ENCODE measurements around the gene RPS6KA3.
"Not testable (repeated sequence)": the region's sequence is repeated elsewhere in the genome, so short reads cannot be mapped to it uniquely, and the experiment has no call there.

RPS6KA3 gene

GRCh38 chrX:20173856-20174255 lies 92.9 kb downstream of the RPS6KA3 start:
- in situ Hi-C loops (cut with HindIII; ENCODE audit: low sequenced_read_pairs) = no loop called here
- no peak for DNase-seq (ENCODE audit: low read depth)
- no peak for TF ChIP-seq CTCF (IDR thresholded peaks at IDR 0.05; ENCODE audit: low read depth, low read length, missing control alignments)
- no peak overlapping the region for H3K4me3 ChIP-seq (ENCODE audit: low read depth, low read length)

- no peak for TF ChIP-seq CTCF (IDR thresholded peaks at IDR 0.05; ENCODE audit: low read depth, low read length, missing control alignments)
- in situ Hi-C loops (cut with HindIII; ENCODE audit: low sequenced_read_pairs) = no loop called here
- no peak for DNase-seq (ENCODE audit: low read depth)
- no peak overlapping the region for H3K4me3 ChIP-seq (ENCODE audit: low read depth, low read length)
These were observed 93.4 kb downstream of the RPS6KA3 start for GRCh38 chrX:20173313-20173712.

GRCh38 chrX:20171887-20172286 lies 94.8 kb downstream of the RPS6KA3 start:
- TF ChIP-seq CTCF (IDR thresholded peaks at IDR 0.05; ENCODE audit: low read depth, low read length, missing control alignments) = no peak
- in situ Hi-C loops (cut with HindIII; ENCODE audit: low sequenced_read_pairs) = no loop called here
- no peak overlapping the region for H3K4me3 ChIP-seq (ENCODE audit: low read depth, low read length)
- DNase-seq (ENCODE audit: low read depth) = no peak

GRCh38 chrX:20162516-20162915 lies 104.2 kb downstream of the RPS6KA3 start:
- DNase-seq (ENCODE audit: low read depth); in situ Hi-C loops (cut with HindIII; ENCODE audit: low sequenced_read_pairs); H3K4me3 ChIP-seq (ENCODE audit: low read depth, low read length): not testable (repeated sequence)

- in situ Hi-C loops (cut with HindIII; ENCODE audit: low sequenced_read_pairs) = no loop called here
- no peak for DNase-seq (ENCODE audit: low read depth)
- H3K4me3 ChIP-seq (ENCODE audit: low read depth, low read length) = no peak overlapping the region
- TF ChIP-seq CTCF (IDR thresholded peaks at IDR 0.05; ENCODE audit: low read depth, low read length, missing control alignments) = no peak
These were observed 106.8 kb downstream of the RPS6KA3 start for GRCh38 chrX:20159797-20160385.

GRCh38 chrX:20151689-20152088 lies 115.0 kb downstream of the RPS6KA3 start:
- DNase-seq (ENCODE audit: low read depth) = no peak
- in situ Hi-C loops (cut with HindIII; ENCODE audit: low sequenced_read_pairs) = no loop called here
- H3K4me3 ChIP-seq (ENCODE audit: low read depth, low read length) = no peak overlapping the region
- no peak for TF ChIP-seq CTCF (IDR thresholded peaks at IDR 0.05; ENCODE audit: low read depth, low read length, missing control alignments)

GRCh38 chrX:20149326-20149725 lies 117.4 kb downstream of the RPS6KA3 start:
- in situ Hi-C loops (cut with HindIII; ENCODE audit: low sequenced_read_pairs) = no loop called here
- no peak overlapping the region for H3K4me3 ChIP-seq (ENCODE audit: low read depth, low read length)
- no peak for TF ChIP-seq CTCF (IDR thresholded peaks at IDR 0.05; ENCODE audit: low read depth, low read length, missing control alignments)
- DNase-seq (ENCODE audit: low read depth) = no peak
